ENCODE data around the gene RASAL1.

Gene RASAL1

GRCh38 chr12:113070117-113070906 is 65.2 kb downstream of the RASAL1 start:
- peak; percentile 37 for DNase-seq

GRCh38 chr12:113069751-113070116 is 65.8 kb downstream of the RASAL1 start:
- no peak for DNase-seq

GRCh38 chr12:113069149-113069548 is 66.4 kb downstream of the RASAL1 start:
- DNase-seq = no peak

- DNase-seq = no peak
Measured at GRCh38 chr12:113067987-113068935, 67.3 kb downstream of the RASAL1 start.

GRCh38 chr12:113066813-113067400 is 68.7 kb downstream of the RASAL1 start:
- DNase-seq = no peak

GRCh38 chr12:113065126-113066007 is 70.2 kb downstream of the RASAL1 start:
- DNase-seq = no peak

- no peak for DNase-seq
Measured at GRCh38 chr12:113064395-113065125, 71.0 kb downstream of the RASAL1 start.

- DNase-seq = no peak
Measured at GRCh38 chr12:113063396-113064350, 71.9 kb downstream of the RASAL1 start.

- DNase-seq = no peak
Measured at GRCh38 chr12:113062502-113063395, 72.8 kb downstream of the RASAL1 start.

- DNase-seq = no peak
Measured at GRCh38 chr12:113061061-113061694, 74.4 kb downstream of the RASAL1 start.

GRCh38 chr12:113060336-113060960 is 75.1 kb downstream of the RASAL1 start:
- DNase-seq = no peak

GRCh38 chr12:113059071-113059595 is 76.4 kb downstream of the RASAL1 start:
- no peak for DNase-seq

GRCh38 chr12:113058553-113058952 is 77.0 kb downstream of the RASAL1 start:
- no peak for DNase-seq

- DNase-seq = no peak
Measured at GRCh38 chr12:113057565-113058485, 77.7 kb downstream of the RASAL1 start.

- peak; percentile 42 for DNase-seq
Measured at GRCh38 chr12:113056631-113057488, 78.7 kb downstream of the RASAL1 start, which contains the start of gene DTX1. TSS of gene DTX1 (plus strand) at chr12:113056730. CDS start at chr12:113058193, 1,463 bp downstream.

- no peak for DNase-seq
Measured at GRCh38 chr12:113056381-113056630, 79.3 kb downstream of the RASAL1 start.
